Endodermal cell (in vitro differentiated cells): ENCODE measurements around the gene SUOX. TPM values are rescaled to one million over a fixed set of nuclear protein-coding genes. Genes with fewer than 3 reads are reported as not detected.
"Not testable (repeated sequence)": the region's sequence is repeated elsewhere in the genome, so short reads cannot be mapped to it uniquely, and the experiment has no call there.

Experiments
- DNase-seq: peaks from one replicate; pipeline ENCODE4 v3.0.0-alpha.2; 2017
- H3K27ac ChIP-seq: 2 replicates; pipeline ENCODE4 v1.5.1; 2013; ENCODE audit warnings: mild to moderate bottlenecking, low read depth, low read length, moderate library complexity
- H3K27me3 ChIP-seq: 2 replicates; pipeline ENCODE4 v1.6.1; 2013; ENCODE audit warnings: mild to moderate bottlenecking, low read length, moderate library complexity; ENCODE audit not compliant: insufficient read depth, control insufficient read depth, poor library complexity, severe bottlenecking
- H3K36me3 ChIP-seq: 2 replicates; pipeline ENCODE4 v1.7.0; 2013; ENCODE audit warnings: mild to moderate bottlenecking, low read length, moderate library complexity; ENCODE audit not compliant: control insufficient read depth, insufficient read depth
- H3K4me1 ChIP-seq: one replicate; pipeline ENCODE4 v1.7.0; 2013; ENCODE audit warnings: low read length; ENCODE audit not compliant: control insufficient read depth, insufficient read depth
- H3K4me3 ChIP-seq: 2 replicates; pipeline ENCODE4 v1.5.1; 2013; ENCODE audit warnings: mild to moderate bottlenecking, low read length, moderate library complexity
- H3K9ac ChIP-seq: 2 replicates; pipeline ENCODE4 v1.6.1; 2013; ENCODE audit warnings: mild to moderate bottlenecking, low read length, moderate library complexity; ENCODE audit not compliant: poor library complexity, severe bottlenecking; ENCODE audit errors: extremely low read depth
- H3K9me3 ChIP-seq: 2 replicates; pipeline ENCODE4 v1.6.1; 2013; ENCODE audit warnings: mild to moderate bottlenecking, low read length, moderate library complexity; ENCODE audit not compliant: control insufficient read depth
- H3K27ac Mint-ChIP-seq: 2 replicates; pipeline ENCODE4 v1.8.0; 2020; ENCODE audit warnings: mixed read lengths
- H3K27me3 Mint-ChIP-seq: 2 replicates; pipeline ENCODE4 v1.8.0; 2021; ENCODE audit warnings: mild to moderate bottlenecking, mixed read lengths; ENCODE audit not compliant: insufficient read depth
- H3K36me3 Mint-ChIP-seq: 2 replicates; pipeline ENCODE4 v1.8.0; 2020; ENCODE audit warnings: low read depth, mixed read lengths
- H3K4me1 Mint-ChIP-seq: 2 replicates; pipeline ENCODE4 v1.8.0; 2020; ENCODE audit warnings: mixed read lengths
- H3K4me3 Mint-ChIP-seq: 2 replicates; pipeline ENCODE4 v1.8.0; 2020; ENCODE audit warnings: mild to moderate bottlenecking, moderate library complexity, mixed read lengths
- H3K9me3 Mint-ChIP-seq: 2 replicates; pipeline ENCODE4 v1.8.0; 2020; ENCODE audit warnings: mild to moderate bottlenecking, mixed read lengths
- WGBS, 2 experiments: methylation state at CpG; one replicate each; pipeline versions ENCODE4 v1.1.5 to v1.1.7; 2013; ENCODE audit warnings: missing lambda C conversion rate in 2 of 2, mixed read lengths in 1 of 2; ENCODE audit not compliant: insufficient coverage in 1 of 2, insufficient read length in 1 of 2; 5-methylcytosine and 5-hydroxymethylcytosine counted together
- total RNA-seq, 2 donors: library from RNA; stranded (reverse); fragmentation: NEBNext Ultra II Directional in 1 of 2; extraction: Animal tissue kit (Norgen Biotek cat#: 25700) in 1 of 2; gene quantifications; 2 replicates in 1 of 2; 3 replicates in 1 of 2; pipeline ENCODE4 v1.2.1, GENCODE V29; 2021
- TF ChIP-seq, protein P1 (sequence below): fragments of 200-600 bp; sonication (generic); conservative IDR thresholded peaks from 2 replicates; pipeline ENCODE4 v1.5.0; 2021; ENCODE audit warnings: antibody characterized with exemption, mild to moderate bottlenecking

SUOX gene
- total RNA-seq, 2 donors from 2014 or later = 23.2 to 27.5 TPM

DNA sequence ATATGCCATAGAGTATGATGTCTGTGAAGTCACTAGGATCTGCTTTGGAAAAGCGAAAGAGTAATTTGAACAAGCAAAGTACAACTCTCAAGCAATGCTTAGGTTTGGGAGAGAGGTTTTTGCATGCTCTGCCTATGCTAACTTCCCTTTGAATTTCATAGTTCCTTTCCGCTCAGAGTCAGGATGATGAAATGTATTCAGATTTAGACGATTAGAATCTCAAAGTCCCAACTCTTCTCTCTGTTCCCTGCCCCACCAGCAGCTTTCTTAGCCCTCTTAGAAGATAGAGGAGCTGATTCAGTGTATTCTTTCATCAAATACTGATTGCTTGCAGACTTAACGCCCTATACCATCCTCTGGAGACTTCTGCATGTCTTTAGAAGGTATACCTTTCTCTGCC, 11.7 kb upstream of the SUOX start:
- H3K4me3 ChIP-seq = no peak overlapping the region
- Mint-ChIP-seq H3K27ac (no peak overlapping the region), H3K27me3 (no peaks in the 10 kb centered on the region), H3K4me3 (no peak overlapping the region), H3K36me3 (peaks cover 73% of the 10 kb centered on the region), H3K4me1 (no peaks in the 10 kb centered on the region), H3K9me3 (no peaks in the 10 kb centered on the region)
- peaks cover 90% of the 10 kb centered on the region for H3K36me3 ChIP-seq
- no peaks in the 10 kb centered on the region for H3K9me3 ChIP-seq
- H3K27ac ChIP-seq = no peak overlapping the region
- no peaks in the 10 kb centered on the region for H3K27me3 ChIP-seq
- TF ChIP-seq, protein P1, sequence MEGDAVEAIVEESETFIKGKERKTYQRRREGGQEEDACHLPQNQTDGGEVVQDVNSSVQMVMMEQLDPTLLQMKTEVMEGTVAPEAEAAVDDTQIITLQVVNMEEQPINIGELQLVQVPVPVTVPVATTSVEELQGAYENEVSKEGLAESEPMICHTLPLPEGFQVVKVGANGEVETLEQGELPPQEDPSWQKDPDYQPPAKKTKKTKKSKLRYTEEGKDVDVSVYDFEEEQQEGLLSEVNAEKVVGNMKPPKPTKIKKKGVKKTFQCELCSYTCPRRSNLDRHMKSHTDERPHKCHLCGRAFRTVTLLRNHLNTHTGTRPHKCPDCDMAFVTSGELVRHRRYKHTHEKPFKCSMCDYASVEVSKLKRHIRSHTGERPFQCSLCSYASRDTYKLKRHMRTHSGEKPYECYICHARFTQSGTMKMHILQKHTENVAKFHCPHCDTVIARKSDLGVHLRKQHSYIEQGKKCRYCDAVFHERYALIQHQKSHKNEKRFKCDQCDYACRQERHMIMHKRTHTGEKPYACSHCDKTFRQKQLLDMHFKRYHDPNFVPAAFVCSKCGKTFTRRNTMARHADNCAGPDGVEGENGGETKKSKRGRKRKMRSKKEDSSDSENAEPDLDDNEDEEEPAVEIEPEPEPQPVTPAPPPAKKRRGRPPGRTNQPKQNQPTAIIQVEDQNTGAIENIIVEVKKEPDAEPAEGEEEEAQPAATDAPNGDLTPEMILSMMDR = no peak
- no peak for DNase-seq
- no peak overlapping the region for H3K9ac ChIP-seq
- 98 to 100% methylated on average over 3 to 4 of the region's 4 CpGs for WGBS, 2 experiments
- no peaks in the 10 kb centered on the region for H3K4me1 ChIP-seq

DNA sequence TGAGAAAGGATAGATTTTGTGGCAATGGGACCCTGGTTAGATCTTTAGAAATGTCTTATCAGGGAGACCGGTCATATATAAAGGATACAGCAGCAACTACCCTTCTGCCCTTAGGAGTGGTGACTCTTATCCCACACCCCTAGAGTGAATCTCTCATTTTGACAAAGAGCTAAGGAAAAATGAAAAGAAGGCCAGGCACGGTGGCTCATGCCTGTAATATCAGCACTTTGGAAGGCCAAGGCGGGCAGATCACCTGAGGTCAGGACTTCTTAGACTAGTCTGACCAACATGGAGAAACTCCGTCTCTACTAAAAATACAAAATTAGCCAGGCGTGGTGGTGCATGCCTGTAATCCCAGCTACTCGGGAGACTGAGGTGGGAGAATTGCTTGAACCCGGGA, 11.1 kb upstream of the SUOX start:
- not testable (repeated sequence) for DNase-seq, H3K9me3 ChIP-seq, H3K27ac Mint-ChIP-seq, H3K4me1 Mint-ChIP-seq, H3K4me3 Mint-ChIP-seq, H3K27me3 Mint-ChIP-seq, H3K27me3 ChIP-seq, H3K9ac ChIP-seq, H3K27ac ChIP-seq, H3K4me1 ChIP-seq, H3K4me3 ChIP-seq, H3K9me3 Mint-ChIP-seq
- 95 to 97% methylated on average over 6 to 7 of the region's 7 CpGs for WGBS, 2 experiments
- peaks cover 91% of the 10 kb centered on the region for H3K36me3 ChIP-seq
- H3K36me3 Mint-ChIP-seq = peaks cover 73% of the 10 kb centered on the region

DNA sequence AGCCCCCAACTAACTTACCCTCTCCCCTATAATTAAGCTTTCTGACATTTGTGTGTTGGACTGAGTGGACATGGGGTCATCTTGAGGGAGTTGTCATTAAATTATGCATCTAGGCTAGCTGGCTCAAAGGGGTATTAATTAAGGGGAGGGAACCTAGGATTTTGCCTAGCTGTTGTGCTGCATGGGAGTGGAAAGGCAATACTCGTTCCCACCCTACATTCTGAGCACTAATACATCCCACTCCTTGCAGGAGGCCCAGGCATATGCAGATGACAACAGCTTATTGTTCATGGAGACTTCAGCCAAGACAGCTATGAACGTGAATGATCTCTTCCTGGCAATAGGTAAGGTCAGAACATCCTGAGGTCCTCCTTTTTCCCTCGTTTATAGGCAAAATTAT, 6.0 kb upstream of the SUOX start:
- Mint-ChIP-seq H3K9me3 (no peaks in the 10 kb centered on the region), H3K27me3 (no peaks in the 10 kb centered on the region), H3K4me1 (no peaks in the 10 kb centered on the region), H3K4me3 (no peak overlapping the region), H3K27ac (no peak overlapping the region), H3K36me3 (peaks cover 78% of the 10 kb centered on the region)
- H3K27ac ChIP-seq = no peak overlapping the region
- no peak for DNase-seq
- TF ChIP-seq, protein P1 = no peak
- peaks cover 83% of the 10 kb centered on the region for H3K36me3 ChIP-seq
- no peaks in the 10 kb centered on the region for H3K4me1 ChIP-seq
- no peak overlapping the region for H3K4me3 ChIP-seq
- H3K9me3 ChIP-seq = no peaks in the 10 kb centered on the region
- H3K27me3 ChIP-seq = no peaks in the 10 kb centered on the region
- no peak overlapping the region for H3K9ac ChIP-seq
- 91 to 98% methylated on average over 3 of the region's 3 CpGs for WGBS, 2 experiments

DNA sequence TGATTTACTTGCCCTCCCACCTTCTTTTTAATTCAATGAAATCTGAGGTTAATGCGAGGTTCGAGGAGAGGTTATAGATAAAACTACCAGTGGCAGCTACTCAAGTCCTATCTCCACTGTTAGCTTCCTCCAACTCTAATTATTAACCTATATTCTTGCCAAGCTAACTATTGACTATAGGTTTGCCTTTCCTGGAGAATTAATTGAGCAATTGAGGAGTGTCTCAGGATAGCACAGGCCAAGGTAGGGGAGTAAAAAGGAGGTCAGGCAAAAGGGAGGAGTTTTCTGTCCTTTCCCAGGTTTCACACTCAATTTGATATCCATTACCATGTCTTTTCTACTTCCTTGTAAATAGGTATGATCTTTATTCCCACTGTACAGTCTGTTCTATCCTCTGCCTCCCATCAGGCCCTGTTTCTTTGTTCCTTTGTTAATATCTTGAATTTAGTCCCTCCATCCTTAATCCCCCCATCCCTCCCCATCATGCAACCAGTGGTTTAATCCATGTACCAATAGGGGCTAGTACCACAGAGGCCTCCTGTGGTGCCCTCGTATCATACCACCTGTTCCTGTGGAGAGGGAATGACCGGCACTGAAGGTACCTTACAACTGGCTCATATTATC, 3.7 kb upstream of the SUOX start:
- no peaks in the 10 kb centered on the region for H3K4me1 ChIP-seq
- no peak overlapping the region for H3K27ac ChIP-seq
- H3K4me3 Mint-ChIP-seq = no peak overlapping the region
- WGBS, 2 experiments = 87 to 97% methylated on average over 2 to 4 of the region's 4 CpGs
- peaks cover 70% of the 10 kb centered on the region for H3K36me3 ChIP-seq
- no peak for DNase-seq
- peaks cover 63% of the 10 kb centered on the region for H3K36me3 Mint-ChIP-seq
- H3K4me3 ChIP-seq = no peak overlapping the region
- H3K9me3 ChIP-seq = peaks cover 2% of the 10 kb centered on the region
- no peaks in the 10 kb centered on the region for H3K27me3 Mint-ChIP-seq
- no peak overlapping the region for H3K9ac ChIP-seq
- TF ChIP-seq, protein P1 = no peak
- H3K27me3 ChIP-seq = no peaks in the 10 kb centered on the region
- H3K9me3 Mint-ChIP-seq = no peaks in the 10 kb centered on the region
- peaks cover 6% of the 10 kb centered on the region for H3K4me1 Mint-ChIP-seq
- no peak overlapping the region for H3K27ac Mint-ChIP-seq
